ENCODE results near the gene GBP2.

Gene GBP2

DNA sequence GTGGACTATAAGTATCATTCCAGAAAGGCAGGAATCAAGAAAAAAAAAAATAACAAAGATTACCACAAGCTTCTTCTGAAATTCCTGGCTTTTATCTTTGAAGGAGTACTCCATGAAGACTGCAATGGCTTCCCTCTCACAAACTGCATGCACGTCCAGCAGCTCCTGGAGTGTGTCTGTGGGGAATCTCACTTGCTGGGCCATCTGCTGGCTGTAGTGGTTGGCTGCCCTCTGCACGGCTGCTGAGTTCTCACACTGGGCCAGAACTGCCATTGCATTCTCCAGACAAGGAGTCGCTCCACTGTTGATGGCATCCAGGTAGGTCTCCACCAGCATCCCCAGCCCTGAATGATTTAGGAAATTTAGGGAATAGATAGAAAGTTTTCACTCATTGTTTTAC is 23.3 kb upstream of the GBP2 start:
- no peak overlapping the region for H3K4me3 ChIP-seq (ENCODE audit: low read depth in 1 of 2, low read length in 1 of 2)
- TF ChIP-seq CTCF (IDR thresholded peaks at IDR 0.05) = no peak
- H3K27me3 ChIP-seq = no peaks in the 10 kb centered on the region
- no peaks in the 10 kb centered on the region for H3K36me3 ChIP-seq
- no peaks in the 10 kb centered on the region for H3K9me3 ChIP-seq
- H3K4me1 ChIP-seq (ENCODE audit: control insufficient read depth in 1 of 2, insufficient read depth in 1 of 2, low read depth in 1 of 2, low read length in 1 of 2) = no peaks in the 10 kb centered on the region
- no peak overlapping the region for H3K27ac ChIP-seq

GRCh38 chr1:89147678-89148658 is 22.1 kb upstream of the GBP2 start:
- H3K27ac ChIP-seq = no peak overlapping the region
- H3K36me3 ChIP-seq = no peaks in the 10 kb centered on the region
- no peaks in the 10 kb centered on the region for H3K27me3 ChIP-seq
- H3K4me3 ChIP-seq (ENCODE audit: low read depth in 1 of 2, low read length in 1 of 2) = no peak overlapping the region
- no peaks in the 10 kb centered on the region for H3K4me1 ChIP-seq (ENCODE audit: control insufficient read depth in 1 of 2, insufficient read depth in 1 of 2, low read depth in 1 of 2, low read length in 1 of 2)
- no peak for TF ChIP-seq CTCF (IDR thresholded peaks at IDR 0.05)
- H3K9me3 ChIP-seq = no peaks in the 10 kb centered on the region

- no peak for TF ChIP-seq CTCF (IDR thresholded peaks at IDR 0.05)
- no peak overlapping the region for H3K27ac ChIP-seq
- no peaks in the 10 kb centered on the region for H3K36me3 ChIP-seq
- no peaks in the 10 kb centered on the region for H3K27me3 ChIP-seq
- no peaks in the 10 kb centered on the region for H3K9me3 ChIP-seq
- no peak overlapping the region for H3K4me3 ChIP-seq (ENCODE audit: low read depth in 1 of 2, low read length in 1 of 2)
- H3K4me1 ChIP-seq (ENCODE audit: control insufficient read depth in 1 of 2, insufficient read depth in 1 of 2, low read depth in 1 of 2, low read length in 1 of 2) = no peaks in the 10 kb centered on the region
Observed at GRCh38 chr1:89146721-89147120, 20.8 kb upstream of the GBP2 start.

GRCh38 chr1:89143484-89143883 is 17.6 kb upstream of the GBP2 start:
- H3K9me3 ChIP-seq = no peaks in the 10 kb centered on the region
- H3K27me3 ChIP-seq = no peaks in the 10 kb centered on the region
- H3K4me3 ChIP-seq (ENCODE audit: low read depth in 1 of 2, low read length in 1 of 2) = no peak overlapping the region
- H3K27ac ChIP-seq = no peak overlapping the region
- no peaks in the 10 kb centered on the region for H3K4me1 ChIP-seq (ENCODE audit: control insufficient read depth in 1 of 2, insufficient read depth in 1 of 2, low read depth in 1 of 2, low read length in 1 of 2)
- TF ChIP-seq CTCF (IDR thresholded peaks at IDR 0.05) = no peak
- H3K36me3 ChIP-seq = no peaks in the 10 kb centered on the region

DNA sequence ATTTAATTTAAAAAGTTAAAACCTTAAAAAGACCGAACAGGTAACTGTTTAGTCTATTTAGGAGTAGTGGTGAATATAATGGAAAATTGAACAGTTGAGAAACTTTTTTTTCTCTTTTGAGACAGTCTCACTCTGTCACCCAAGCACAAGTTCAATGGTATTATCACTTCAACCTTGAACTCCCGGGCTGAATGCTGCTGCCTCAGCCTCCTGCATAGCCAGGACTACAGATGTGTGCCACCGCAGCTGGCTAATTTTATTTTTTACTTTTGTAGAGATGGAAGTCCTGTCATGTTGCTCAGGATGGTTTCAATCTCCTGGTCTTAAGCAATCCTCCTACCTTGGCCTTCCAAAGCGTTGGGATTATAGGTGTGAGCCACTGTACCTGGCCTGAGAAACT is 16.2 kb upstream of the GBP2 start:
- Histone ChIP-seq H3K4me3 (ENCODE audit: low read depth in 1 of 2, low read length in 1 of 2) (no peak overlapping the region), H3K36me3 (no peaks in the 10 kb centered on the region), H3K4me1 (ENCODE audit: control insufficient read depth in 1 of 2, insufficient read depth in 1 of 2, low read depth in 1 of 2, low read length in 1 of 2) (no peaks in the 10 kb centered on the region), H3K27ac (no peak overlapping the region), H3K9me3 (no peaks in the 10 kb centered on the region), H3K27me3 (no peaks in the 10 kb centered on the region)
- no peak for TF ChIP-seq CTCF (IDR thresholded peaks at IDR 0.05)
